H1 (cell line): ENCODE measurements around the gene OSBPL3. TPM values are rescaled to one million over a fixed set of nuclear protein-coding genes. Genes with fewer than 3 reads are reported as not detected.
A peak's percentile ranks its signal among the peaks of the same experiment; 100 is the strongest.

ENCODE experiments used
- CTCF ChIA-PET: fragments of 300-600 bp; sonication (Branson Sonifier 250); formaldehyde crosslinking; loops from one replicate; lab custom pipeline; 2021; ENCODE audit not compliant: partially characterized antibody; lab: Charles Lee
- POLR2A ChIA-PET: fragments of 300-600 bp; sonication (Branson Sonifier 250); formaldehyde crosslinking; loops from one replicate; lab custom pipeline; 2021; ENCODE audit warnings: inconsistent platforms; ENCODE audit not compliant: partially characterized antibody; lab: Charles Lee
- DNase-seq, 2 experiments: peaks; one replicate each; pipeline versions ENCODE4 v3.0.0 to v3.0.0-alpha.2; 2010 to 2022; ENCODE audit warnings: low spot score in 2 of 2, low read depth in 1 of 2, mixed read lengths in 1 of 2
- FAIRE-seq: peaks from 2 replicates; lab custom pipeline; 2011; peaks lifted over from hg19 to GRCh38; lab: Jason Lieb, UNC
- H2AFZ ChIP-seq: 2 replicates; pipeline ENCODE4 v1.8.1; 2012; ENCODE audit warnings: low read length, inconsistent platforms
- H2AK5ac ChIP-seq: 2 replicates; pipeline ENCODE4 v1.6.1; 2013; ENCODE audit warnings: low read depth, low read length
- H2BK120ac ChIP-seq: replicated peaks from 2 replicates; pipeline ENCODE3; 2013; ENCODE audit warnings: low read depth, low read length, inconsistent platforms
- H2BK12ac ChIP-seq: 2 replicates; pipeline ENCODE4 v1.6.1; 2013; ENCODE audit warnings: low read depth, low read length
- H2BK15ac ChIP-seq: 2 replicates; pipeline ENCODE4 v1.6.1; 2013; ENCODE audit warnings: low read length
- H2BK20ac ChIP-seq: 2 replicates; pipeline ENCODE4 v1.6.1; 2013; ENCODE audit warnings: low read length
- H2BK5ac ChIP-seq: 2 replicates; pipeline ENCODE4 v1.6.1; 2013; ENCODE audit warnings: low read depth, low read length
- H3K14ac ChIP-seq: 2 replicates; pipeline ENCODE4 v1.6.1; 2013; ENCODE audit warnings: inconsistent platforms; ENCODE audit not compliant: insufficient read length
- H3K18ac ChIP-seq: 2 replicates; pipeline ENCODE4 v1.6.1; 2013; ENCODE audit warnings: low read length; ENCODE audit errors: extremely low read depth
- H3K23ac ChIP-seq: 2 replicates; pipeline ENCODE4 v1.6.1; 2013; ENCODE audit warnings: inconsistent platforms; ENCODE audit not compliant: insufficient read length
- H3K23me2 ChIP-seq: 2 replicates; pipeline ENCODE4 v1.6.1; 2013; ENCODE audit warnings: low read depth, low read length
- H3K27ac ChIP-seq: 2 replicates; pipeline ENCODE4 v1.6.1; 2011; ENCODE audit warnings: low read depth, low read length, inconsistent platforms
- H3K27me3 ChIP-seq, 4 experiments: replicated peaks in 1 of 4; 1 replicate in 1 of 4; 2 replicates in 3 of 4; pipeline versions ENCODE4 v1.6.1 to v1.8.1; 2011 to 2013; ENCODE audit warnings: low read length in 3 of 4, mild to moderate bottlenecking in 3 of 4, inconsistent platforms in 2 of 4, mixed read lengths in 2 of 4, moderate library complexity in 1 of 4; ENCODE audit not compliant: control insufficient read depth in 3 of 4, insufficient read depth in 3 of 4; ENCODE audit errors: extremely low read depth in 1 of 4
- H3K36me3 ChIP-seq, 4 experiments: 2 replicates each; pipeline versions ENCODE4 v1.6.1 to v1.8.1; 2011 to 2013; ENCODE audit warnings: mild to moderate bottlenecking in 4 of 4, low read length in 3 of 4, moderate library complexity in 2 of 4, control low read depth in 1 of 4, inconsistent platforms in 1 of 4; ENCODE audit not compliant: insufficient read depth in 4 of 4, control insufficient read depth in 2 of 4
- H3K4ac ChIP-seq: replicated peaks from 2 replicates; pipeline ENCODE3; 2013; ENCODE audit warnings: low read length, low read depth, mixed read lengths, inconsistent platforms; ENCODE audit not compliant: insufficient read length
- H3K4me1 ChIP-seq, 4 experiments: replicated peaks in 1 of 4; 1 replicate in 1 of 4; 2 replicates in 3 of 4; pipeline versions ENCODE4 v1.6.1 to v1.8.1; 2011 to 2013; ENCODE audit warnings: low read length in 3 of 4, inconsistent platforms in 2 of 4, mixed read lengths in 1 of 4; ENCODE audit not compliant: insufficient read depth in 4 of 4, control insufficient read depth in 3 of 4
- H3K4me2 ChIP-seq, 2 experiments: 2 replicates each; pipeline versions ENCODE4 v1.6.1 to v1.8.1; 2011 to 2013; ENCODE audit warnings: low read depth in 2 of 2, low read length in 2 of 2, control low read depth in 1 of 2, inconsistent platforms in 1 of 2, mild to moderate bottlenecking in 1 of 2; ENCODE audit not compliant: insufficient read depth in 1 of 2
- H3K4me3 ChIP-seq, 4 experiments: fragments of 200-600, 300-600 bp in 1 of 4; sonication (generic), shearing (Covaris generic), sonication (Bioruptor Twin) in 1 of 4; 2 replicates each; pipeline versions ENCODE4 v1.5.1 to v1.8.1; 2011 to 2016; ENCODE audit warnings: low read length in 4 of 4, low read depth in 3 of 4, control low read depth in 2 of 4, inconsistent platforms in 2 of 4, mild to moderate bottlenecking in 2 of 4, mixed read lengths in 1 of 4, moderate library complexity in 1 of 4; ENCODE audit not compliant: insufficient read depth in 2 of 4; ENCODE audit errors: extremely low read depth in 1 of 4
- H3K56ac ChIP-seq: replicated peaks from 2 replicates; pipeline ENCODE3; 2013; ENCODE audit warnings: low read depth, mild to moderate bottlenecking, mixed read lengths, low read length, inconsistent platforms; ENCODE audit not compliant: insufficient read length
- H3K79me1 ChIP-seq: 2 replicates; pipeline ENCODE4 v1.6.1; 2013; ENCODE audit warnings: low read depth, low read length, control low read depth
- H3K79me2 ChIP-seq, 2 experiments: 2 replicates each; pipeline versions ENCODE4 v1.6.1 to v1.8.1; 2012 to 2013; ENCODE audit warnings: low read length in 2 of 2, mild to moderate bottlenecking in 2 of 2, inconsistent platforms in 1 of 2; ENCODE audit not compliant: insufficient read depth in 2 of 2, control insufficient read depth in 1 of 2
- H3K9ac ChIP-seq, 4 experiments: replicated peaks in 1 of 4; 1 replicate in 1 of 4; 2 replicates in 3 of 4; pipeline versions ENCODE4 v1.6.1 to v1.8.1; 2011 to 2013; ENCODE audit warnings: low read depth in 3 of 4, low read length in 3 of 4, control low read depth in 2 of 4, mild to moderate bottlenecking in 2 of 4, moderate library complexity in 2 of 4, inconsistent platforms in 1 of 4; ENCODE audit errors: extremely low read depth in 1 of 4
- H3K9me3 ChIP-seq, 2 experiments: 2 replicates each; pipeline versions ENCODE4 v1.6.1 to v1.8.1; 2012 to 2013; ENCODE audit warnings: mild to moderate bottlenecking in 2 of 2, moderate library complexity in 2 of 2, control low read depth in 1 of 2, inconsistent platforms in 1 of 2, low read depth in 1 of 2, low read length in 1 of 2, mixed read lengths in 1 of 2; ENCODE audit not compliant: insufficient read depth in 2 of 2
- H4K20me1 ChIP-seq, 2 experiments: replicated peaks in 1 of 2; 2 replicates each; pipeline versions ENCODE3 to v1.8.1; 2011 to 2013; ENCODE audit warnings: inconsistent platforms in 2 of 2, low read length in 2 of 2, mild to moderate bottlenecking in 1 of 2; ENCODE audit not compliant: insufficient read depth in 2 of 2, control insufficient read depth in 1 of 2
- H4K5ac ChIP-seq: 2 replicates; pipeline ENCODE4 v1.6.1; 2013; ENCODE audit warnings: low read length, low read depth, mixed read lengths, inconsistent platforms; ENCODE audit not compliant: insufficient read length
- H4K8ac ChIP-seq: 2 replicates; pipeline ENCODE4 v1.8.0; 2013; ENCODE audit warnings: mild to moderate bottlenecking, moderate library complexity, low read length, inconsistent platforms; ENCODE audit not compliant: insufficient read depth; ENCODE audit errors: extremely low read depth
- H4K91ac ChIP-seq: replicated peaks from 2 replicates; pipeline ENCODE3; 2013; ENCODE audit warnings: low read length, mixed read lengths, inconsistent platforms; ENCODE audit not compliant: insufficient read length
- EZH2 ChIP-seq: fragments of 200-600 bp; sonication (generic); IDR thresholded peaks from 2 replicates; pipeline ENCODE4 v1.7.1; 2012; ENCODE audit warnings: low read depth, mild to moderate bottlenecking, moderate library complexity, low read length, inconsistent platforms; ENCODE audit not compliant: severe bottlenecking
- POLR2A ChIP-seq, 2 experiments: IDR thresholded peaks; 1 replicate in 1 of 2; 2 replicates in 1 of 2; pipeline ENCODE4 v1.6.1; 2011; ENCODE audit warnings: low read depth in 2 of 2, low read length in 2 of 2, mild to moderate bottlenecking in 2 of 2; ENCODE audit errors: control extremely low read depth in 1 of 2
- POLR2AphosphoS5 ChIP-seq: IDR thresholded peaks from 2 replicates; pipeline ENCODE4 v1.6.1; 2011; ENCODE audit warnings: low read depth, low read length
- RBBP5 ChIP-seq: IDR thresholded peaks from 2 replicates; pipeline ENCODE4 v1.7.1; 2012; ENCODE audit warnings: low read depth, mild to moderate bottlenecking, inconsistent platforms, low read length, moderate library complexity, borderline replicate concordance
- TAF7 ChIP-seq: optimal IDR thresholded peaks from 2 replicates; pipeline ENCODE3; 2011; ENCODE audit warnings: low read depth, mild to moderate bottlenecking, inconsistent platforms, low read length, moderate library complexity, borderline replicate concordance
- YY1 ChIP-seq: IDR thresholded peaks from 2 replicates; pipeline ENCODE4 v1.6.1; 2011; ENCODE audit warnings: low read depth, mild to moderate bottlenecking, low read length
- ZNF274 ChIP-seq: IDR thresholded peaks from 2 replicates; pipeline ENCODE4 v1.7.0; 2012; ENCODE audit warnings: low read length, borderline replicate concordance; ENCODE audit errors: extremely low read depth
- WGBS, 2 experiments: shearing (Covaris generic) in 1 of 2; methylation state at CpG; one replicate each; pipeline versions ENCODE4 v1.1.6 to v1.1.7; 2013 to 2015; ENCODE audit warnings: low lambda C conversion rate in 2 of 2, mixed read lengths in 2 of 2, inconsistent platforms in 1 of 2, low coverage in 1 of 2, missing lambda C conversion rate in 1 of 2; ENCODE audit not compliant: insufficient replicate concordance in 2 of 2, insufficient coverage in 1 of 2, insufficient read length in 1 of 2; ENCODE audit errors: extremely low coverage in 1 of 2, missing lambda C conversion rate in 1 of 2; 5-methylcytosine and 5-hydroxymethylcytosine counted together
- polyA plus RNA-seq, 7 experiments: library from polyadenylated mRNA; depleted of rRNA in 3 of 7; stranded (reverse) in 5 of 7; unstranded in 2 of 7; fragments of >200 nt in 5 of 7; fragments of 200-250 nt in 2 of 7; gene quantifications; 1 replicate in 5 of 7; 2 replicates in 1 of 7; 4 replicates in 1 of 7; pipeline versions ENCODE4 v1.2.1 to v1.2.3, GENCODE V29; 2011 to 2013; ENCODE audit warnings: missing spikeins in 2 of 7, mixed read lengths in 2 of 7
- total RNA-seq: library from RNA; stranded (reverse); fragmentation: NEBNext Ultra II Directional; extraction: Animal tissue kit (Norgen Biotek cat#: 25700); gene quantifications from 2 replicates; pipeline ENCODE4 v1.2.1, GENCODE V29; 2021
- TF ChIP-seq, protein P1 (sequence below): IDR thresholded peaks from 2 replicates; pipeline ENCODE4 v1.6.1; 2011; ENCODE audit warnings: low read depth, mild to moderate bottlenecking, low read length; ENCODE audit not compliant: insufficient read depth

The OSBPL3 gene
- total and polyA plus RNA-seq, 2 of the 8 experiments (the other 6 are each of a cell fraction or from before 2014, with no cell fraction given), result 2.8 to 13.9 TPM

DNA sequence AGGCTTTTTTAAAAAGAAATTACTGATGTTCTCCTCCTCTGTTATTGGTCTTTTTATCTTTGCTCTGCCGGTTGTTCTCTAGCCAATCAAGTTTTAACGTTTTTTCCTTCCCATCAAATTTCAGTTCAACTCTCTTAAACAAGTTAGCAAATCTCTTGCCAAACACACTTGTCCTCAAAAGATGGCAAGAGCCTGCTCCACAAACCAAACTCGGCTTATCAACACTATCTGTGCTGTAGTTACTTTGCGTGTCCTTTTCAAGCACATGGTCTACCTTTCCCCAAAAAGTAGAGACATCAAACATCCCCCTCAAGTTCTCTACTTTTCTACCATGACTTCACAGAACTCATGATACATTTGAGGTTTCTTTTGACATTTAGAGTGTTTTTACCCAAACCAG is 71.3 kb downstream of the OSBPL3 start:
- no peak overlapping the region for H3K9ac ChIP-seq
- DNase-seq, result peak in 1 of 2 experiments; percentile 19
- H3K4me1 ChIP-seq, result no peaks in the 10 kb centered on the region; a peak in 1 of 7 replicates
- H2BK20ac ChIP-seq, result no peak overlapping the region
- H2BK15ac ChIP-seq, result no peak overlapping the region
- H2BK12ac ChIP-seq, result no peak overlapping the region
- FAIRE-seq, result no peak
- no peaks in the 10 kb centered on the region for H4K20me1 ChIP-seq
- H4K5ac ChIP-seq, result no peak overlapping the region
- no peak overlapping the region for H3K4me2 ChIP-seq
- POLR2A ChIA-PET, result no interaction called here
- CTCF ChIA-PET, result interaction anchor here (1.2 to 1.6 kb wide), 2 partner anchors 8 to 13 kb away, joined by 3 to 4 read pairs; no protein-coding TSS in a partner anchor
- H3K9me3 ChIP-seq, result no peaks in the 10 kb centered on the region
- no peak overlapping the region for H4K91ac ChIP-seq
- no peaks in the 10 kb centered on the region for H3K79me2 ChIP-seq
- no peak overlapping the region for H2AFZ ChIP-seq
- TF ChIP-seq, protein P1, sequence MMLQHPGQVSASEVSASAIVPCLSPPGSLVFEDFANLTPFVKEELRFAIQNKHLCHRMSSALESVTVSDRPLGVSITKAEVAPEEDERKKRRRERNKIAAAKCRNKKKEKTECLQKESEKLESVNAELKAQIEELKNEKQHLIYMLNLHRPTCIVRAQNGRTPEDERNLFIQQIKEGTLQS, result no peak
- no peak for TF ChIP-seq ZNF274
- no peak for TF ChIP-seq YY1
- TF ChIP-seq TAF7, result no peak
- no peak for TF ChIP-seq RBBP5
- TF ChIP-seq POLR2A (IDR thresholded peaks at IDR 0.05; ENCODE audit: control extremely low read depth in 1 of 2, low read depth in 2 of 2, low read length in 2 of 2), result no peak
- no peak for TF ChIP-seq EZH2
- TF ChIP-seq POLR2AphosphoS5, result no peak
- H3K14ac ChIP-seq, result no peak overlapping the region
- no peaks in the 10 kb centered on the region; the same call in 1 of the 2 replicates for H3K23me2 ChIP-seq
- no peak overlapping the region for H3K23ac ChIP-seq
- no peak overlapping the region for H2AK5ac ChIP-seq
- no peak overlapping the region for H3K4ac ChIP-seq
- no peaks in the 10 kb centered on the region for H3K27me3 ChIP-seq
- H3K27ac ChIP-seq, result no peak overlapping the region
- no peaks in the 10 kb centered on the region; a peak in 1 of 8 replicates for H3K36me3 ChIP-seq
- 88% methylated on average over 4 of the region's 4 CpGs; no CpG with 5 or more reads in 1 of the 2 experiments for WGBS, 2 experiments
- no peak overlapping the region for H2BK120ac ChIP-seq
- no peak overlapping the region for H4K8ac ChIP-seq
- H3K4me3 ChIP-seq, result no peak overlapping the region
- no peak overlapping the region for H3K56ac ChIP-seq
- H3K79me1 ChIP-seq, result no peaks in the 10 kb centered on the region
- H3K18ac ChIP-seq, result no peak overlapping the region
- no peak overlapping the region for H2BK5ac ChIP-seq
